Parathyroid adenoma (tissue), 2 donors: ENCODE results near the gene NDFIP2.

ENCODE experiments used
- H2AFZ ChIP-seq: fragments of 300-600 bp; sonication (generic); one replicate; pipeline ENCODE4 v1.7.0; 2017; ENCODE audit warnings: antibody characterized with exemption, mild to moderate bottlenecking
- H3K27ac ChIP-seq: fragments of 300-600 bp; sonication (generic); one replicate; pipeline ENCODE4 v1.7.0; 2017
- H3K27me3 ChIP-seq: fragments of 300-600 bp; sonication (generic); one replicate; pipeline ENCODE4 v1.7.0; 2017; ENCODE audit warnings: low read length; ENCODE audit not compliant: control insufficient read depth, insufficient read depth
- H3K36me3 ChIP-seq: fragments of 300-600 bp; sonication (generic); one replicate; pipeline ENCODE4 v1.7.0; 2017; ENCODE audit warnings: low read length; ENCODE audit not compliant: control insufficient read depth, insufficient read depth
- H3K4me1 ChIP-seq: fragments of 300-600 bp; sonication (generic); one replicate; pipeline ENCODE4 v1.7.0; 2017; ENCODE audit warnings: control low read depth
- H3K4me2 ChIP-seq: fragments of 300-600 bp; sonication (generic); one replicate; pipeline ENCODE4 v1.7.0; 2017; ENCODE audit warnings: low read length
- H3K4me3 ChIP-seq: fragments of 300-600 bp; sonication (generic); one replicate; pipeline ENCODE4 v1.7.0; 2017; ENCODE audit warnings: low read depth, low read length
- H3K79me2 ChIP-seq: fragments of 300-600 bp; sonication (generic); one replicate; pipeline ENCODE4 v1.7.0; 2017; ENCODE audit warnings: control low read depth
- H3K9ac ChIP-seq: fragments of 300-600 bp; sonication (generic); one replicate; pipeline ENCODE4 v1.7.0; 2017; ENCODE audit warnings: mild to moderate bottlenecking
- H3K9me3 ChIP-seq: fragments of 300-600 bp; sonication (generic); one replicate; pipeline ENCODE4 v1.7.0; 2017; ENCODE audit warnings: low read length; ENCODE audit not compliant: control insufficient read depth
- CTCF ChIP-seq: fragments of 300-600 bp; sonication (generic); IDR thresholded peaks from one replicate; pipeline ENCODE4 v1.7.0; 2017; ENCODE audit warnings: antibody characterized with exemption, mild to moderate bottlenecking
- donor health status: primary hyperparathyroidism.

NDFIP2 gene

GRCh38 chr13:79445968-79446645 is 34.8 kb upstream of the NDFIP2 start:
- no peaks in the 10 kb centered on the region for H3K79me2 ChIP-seq
- H3K27me3 ChIP-seq, result no peaks in the 10 kb centered on the region

GRCh38 chr13:79447141-79447540 is 33.8 kb upstream of the NDFIP2 start:
- Histone ChIP-seq H3K27ac (no peak overlapping the region), H3K9ac (no peak overlapping the region), H3K4me3 (no peak overlapping the region), H3K27me3 (no peaks in the 10 kb centered on the region), H2AFZ (no peak overlapping the region), H3K9me3 (no peaks in the 10 kb centered on the region), H3K4me1 (no peaks in the 10 kb centered on the region), H3K4me2 (no peak overlapping the region), H3K79me2 (no peaks in the 10 kb centered on the region), H3K36me3 (no peaks in the 10 kb centered on the region)
- no peak for TF ChIP-seq CTCF

More at GRCh38 chr13:79445968-79446645, 34.8 kb upstream of the NDFIP2 start:
- no peaks in the 10 kb centered on the region for H3K4me1 ChIP-seq
- H3K27ac ChIP-seq, result no peak overlapping the region
- H3K4me2 ChIP-seq, result no peak overlapping the region
- no peak for TF ChIP-seq CTCF
- no peak overlapping the region for H2AFZ ChIP-seq
- H3K4me3 ChIP-seq, result no peak overlapping the region
- H3K36me3 ChIP-seq, result no peaks in the 10 kb centered on the region
- no peak overlapping the region for H3K9ac ChIP-seq
- H3K9me3 ChIP-seq, result no peaks in the 10 kb centered on the region

GRCh38 chr13:79447741-79448140 is 33.2 kb upstream of the NDFIP2 start:
- TF ChIP-seq CTCF, result no peak
- Histone ChIP-seq H2AFZ (no peak overlapping the region), H3K27ac (no peak overlapping the region), H3K4me3 (no peak overlapping the region), H3K36me3 (no peaks in the 10 kb centered on the region), H3K9me3 (no peaks in the 10 kb centered on the region), H3K27me3 (no peaks in the 10 kb centered on the region), H3K79me2 (no peaks in the 10 kb centered on the region), H3K9ac (no peak overlapping the region), H3K4me1 (no peaks in the 10 kb centered on the region), H3K4me2 (no peak overlapping the region)

GRCh38 chr13:79448413-79448812 is 32.5 kb upstream of the NDFIP2 start:
- H3K27me3 ChIP-seq, result no peaks in the 10 kb centered on the region
- no peak for TF ChIP-seq CTCF
- no peaks in the 10 kb centered on the region for H3K79me2 ChIP-seq
- H3K27ac ChIP-seq, result no peak overlapping the region
- no peak overlapping the region for H3K4me3 ChIP-seq
- no peaks in the 10 kb centered on the region for H3K4me1 ChIP-seq
- no peaks in the 10 kb centered on the region for H3K36me3 ChIP-seq
- no peak overlapping the region for H3K4me2 ChIP-seq
- H2AFZ ChIP-seq, result no peak overlapping the region
- H3K9me3 ChIP-seq, result no peaks in the 10 kb centered on the region
- H3K9ac ChIP-seq, result no peak overlapping the region

GRCh38 chr13:79450110-79450509 is 30.8 kb upstream of the NDFIP2 start:
- H3K27me3 ChIP-seq, result no peaks in the 10 kb centered on the region
- TF ChIP-seq CTCF, result no peak
- H3K4me1 ChIP-seq, result no peaks in the 10 kb centered on the region
- no peak overlapping the region for H3K27ac ChIP-seq
- H2AFZ ChIP-seq, result no peak overlapping the region
- no peaks in the 10 kb centered on the region for H3K9me3 ChIP-seq
- no peaks in the 10 kb centered on the region for H3K79me2 ChIP-seq
- H3K36me3 ChIP-seq, result no peaks in the 10 kb centered on the region
- H3K4me2 ChIP-seq, result no peak overlapping the region
- no peak overlapping the region for H3K4me3 ChIP-seq
- no peak overlapping the region for H3K9ac ChIP-seq
